IgD-negative memory B cell (primary cell): ENCODE data around the gene C1orf210. TPM values are rescaled to one million over a fixed set of nuclear protein-coding genes. Genes with fewer than 3 reads are reported as not detected.

Experiments
- H3K27ac Mint-ChIP-seq, 3 donors: one replicate each; pipeline ENCODE4 v1.8.0; 2020 to 2022; ENCODE audit warnings: mild to moderate bottlenecking in 3 of 3, mixed read lengths in 3 of 3, moderate library complexity in 1 of 3
- H3K27me3 Mint-ChIP-seq: one replicate; pipeline ENCODE4 v1.8.0; 2021; ENCODE audit warnings: mixed read lengths
- H3K36me3 Mint-ChIP-seq: one replicate; pipeline ENCODE4 v1.8.0; 2020; ENCODE audit warnings: mild to moderate bottlenecking, mixed read lengths
- H3K4me1 Mint-ChIP-seq, 3 donors: one replicate each; pipeline ENCODE4 v1.8.0; 2020 to 2022; ENCODE audit warnings: mixed read lengths in 3 of 3, mild to moderate bottlenecking in 1 of 3
- H3K4me3 Mint-ChIP-seq, 4 donors: one replicate each; pipeline ENCODE4 v1.8.0; 2020 to 2022; ENCODE audit warnings: mild to moderate bottlenecking in 4 of 4, mixed read lengths in 4 of 4, moderate library complexity in 3 of 4
- H3K9me3 Mint-ChIP-seq, 3 donors: one replicate each; pipeline ENCODE4 v1.8.0; 2020 to 2021; ENCODE audit warnings: mixed read lengths in 3 of 3, mild to moderate bottlenecking in 1 of 3
- polyA plus RNA-seq: library from polyadenylated mRNA; unstranded; fragments of 300-500 nt; fragmentation: Illumina TruSeq; gene quantifications from one replicate; pipeline ENCODE4 v1.2.3, GENCODE V29; 2021

C1orf210 gene
- polyA plus RNA-seq, 1 donor from 2014 or later: not detected

DNA sequence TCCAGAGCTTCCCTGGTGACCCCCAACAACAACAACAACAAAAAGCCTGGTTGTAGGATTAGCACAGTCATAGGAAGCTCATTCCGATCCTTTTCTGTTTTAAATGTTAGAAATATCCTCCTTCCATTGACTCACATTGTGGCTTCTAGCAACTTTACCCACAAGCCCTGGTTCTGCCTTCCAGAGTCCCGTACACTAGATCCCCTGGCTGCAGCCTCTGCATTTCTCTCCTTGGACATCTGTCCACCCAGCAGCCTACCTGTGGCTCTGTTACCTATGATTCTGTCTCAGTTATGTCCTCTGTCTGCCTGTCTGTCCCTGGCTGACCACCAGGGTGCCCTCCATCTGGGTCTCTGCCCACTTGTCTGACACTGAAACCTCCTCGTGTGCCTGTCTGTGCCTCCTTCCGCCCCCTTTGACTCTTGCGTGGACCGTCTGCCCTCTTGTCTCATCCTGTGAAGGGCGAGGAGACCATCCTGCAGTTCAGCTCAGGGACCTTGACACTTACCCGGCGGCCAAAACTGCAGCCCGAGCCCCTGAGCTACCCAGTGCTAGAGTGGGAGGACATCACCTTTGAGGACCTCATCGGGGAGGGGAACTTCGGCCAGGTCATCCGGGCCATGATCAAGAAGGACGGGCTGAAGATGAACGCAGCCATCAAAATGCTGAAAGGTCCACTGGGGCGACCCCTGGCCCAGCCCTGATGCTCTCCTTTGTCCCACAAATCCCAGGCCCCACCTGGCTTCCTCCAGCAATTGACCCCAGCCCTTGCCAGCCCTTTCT lies 31.5 kb upstream of the C1orf210 start:
- Mint-ChIP-seq H3K27ac (peak overlapping the region in 1 of 3 donors; percentile 41), H3K4me3 (no peak overlapping the region), H3K9me3 (no peaks in the 10 kb centered on the region), H3K4me1 (peaks cover 0 to 2% (median 0%) of the 10 kb centered on the region in 3 donors), H3K36me3 (peaks cover 1% of the 10 kb centered on the region), H3K27me3 (peaks cover 4% of the 10 kb centered on the region)

DNA sequence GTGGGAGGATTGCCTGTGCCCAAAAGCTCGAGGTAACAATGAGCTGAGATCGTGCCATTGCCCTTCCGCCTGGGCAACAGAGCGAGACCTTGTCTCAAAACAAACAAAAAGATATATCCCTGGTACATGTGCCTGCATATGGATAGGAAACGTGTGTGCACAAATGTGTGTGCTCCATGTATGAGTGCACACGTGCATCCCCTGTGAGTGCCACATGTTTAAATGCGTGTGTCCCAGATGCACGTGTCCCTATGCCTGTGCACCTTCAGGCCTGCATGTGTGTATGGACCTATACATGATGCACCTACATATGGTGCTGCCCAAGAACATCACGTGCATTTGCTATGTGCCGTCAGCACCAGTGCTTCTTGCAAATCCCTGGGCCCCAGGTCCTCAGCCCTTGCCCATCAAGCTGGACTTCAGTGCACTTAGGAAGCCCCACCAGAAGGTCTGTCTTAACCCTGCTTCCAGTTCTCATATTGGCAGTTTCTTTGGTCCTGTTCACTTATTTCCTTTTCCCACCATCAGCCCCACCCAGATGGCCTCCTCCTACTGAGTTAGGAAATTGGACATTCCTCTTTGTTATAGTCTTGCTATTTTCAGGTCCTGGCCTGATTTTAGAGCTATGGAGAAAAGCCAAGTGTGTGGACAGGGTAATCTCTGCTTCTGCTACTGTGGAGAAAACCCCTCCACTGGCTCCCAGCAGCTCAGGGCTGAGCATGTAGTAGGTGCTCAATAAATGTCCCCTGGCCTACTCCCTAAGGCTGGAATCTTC lies 30.8 kb upstream of the C1orf210 start:
- Mint-ChIP-seq H3K9me3 (no peaks in the 10 kb centered on the region), H3K27ac (no peak overlapping the region), H3K4me3 (no peak overlapping the region), H3K36me3 (no peaks in the 10 kb centered on the region), H3K4me1 (peaks cover 0 to 2% (median 0%) of the 10 kb centered on the region in 3 donors), H3K27me3 (peaks cover 4% of the 10 kb centered on the region)

DNA sequence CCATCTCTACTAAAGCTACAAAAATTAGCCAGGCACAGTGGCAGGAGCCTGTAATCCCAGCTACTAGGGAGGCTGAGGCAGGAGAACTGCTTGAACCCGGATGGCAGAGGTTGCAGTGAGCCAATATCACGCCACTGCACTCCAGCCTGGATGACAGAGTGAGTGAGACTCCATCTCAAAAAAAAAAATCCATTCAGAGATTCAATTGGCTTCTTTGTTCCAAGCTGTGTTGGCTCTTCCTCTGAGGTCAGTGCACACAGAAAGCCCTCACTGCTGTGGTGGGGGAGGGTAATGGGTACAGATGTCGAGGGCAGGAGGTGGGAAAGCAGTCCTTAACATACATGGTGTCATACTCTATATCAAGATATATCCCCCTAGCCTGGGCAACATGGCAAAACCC lies 30.1 kb upstream of the C1orf210 start:
- H3K27ac Mint-ChIP-seq: no peak overlapping the region
- no peaks in the 10 kb centered on the region for H3K36me3 Mint-ChIP-seq
- H3K4me3 Mint-ChIP-seq: no peak overlapping the region
- H3K27me3 Mint-ChIP-seq: peaks cover 4% of the 10 kb centered on the region
- H3K4me1 Mint-ChIP-seq: peaks cover 0 to 2% (median 0%) of the 10 kb centered on the region in 3 donors
- H3K9me3 Mint-ChIP-seq: no peaks in the 10 kb centered on the region

DNA sequence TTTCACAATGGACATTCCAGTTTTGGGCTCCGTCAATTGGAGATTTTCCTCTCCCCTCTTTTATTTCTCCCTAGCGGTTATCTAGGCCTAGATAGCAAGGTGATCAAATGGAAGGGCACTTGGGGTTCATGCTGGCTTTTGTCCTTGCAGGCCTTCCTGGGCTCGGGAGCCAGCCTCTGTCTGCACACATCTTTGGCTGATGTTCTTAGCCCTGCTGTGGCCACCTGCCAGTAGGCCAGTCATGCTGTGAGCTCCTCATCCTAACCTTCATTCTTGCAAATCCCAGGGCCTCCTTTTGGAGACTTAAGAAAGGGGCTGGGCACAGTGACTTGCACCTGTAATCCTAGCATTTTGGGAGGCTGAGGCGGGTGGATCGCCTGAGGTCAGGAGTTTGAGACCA lies 28.9 kb upstream of the C1orf210 start:
- no peaks in the 10 kb centered on the region for H3K9me3 Mint-ChIP-seq
- H3K27me3 Mint-ChIP-seq: peaks cover 4% of the 10 kb centered on the region
- no peaks in the 10 kb centered on the region for H3K36me3 Mint-ChIP-seq
- H3K4me3 Mint-ChIP-seq: no peak overlapping the region
- peaks cover 0 to 2% (median 0%) of the 10 kb centered on the region in 3 donors for H3K4me1 Mint-ChIP-seq
- no peak overlapping the region for H3K27ac Mint-ChIP-seq

DNA sequence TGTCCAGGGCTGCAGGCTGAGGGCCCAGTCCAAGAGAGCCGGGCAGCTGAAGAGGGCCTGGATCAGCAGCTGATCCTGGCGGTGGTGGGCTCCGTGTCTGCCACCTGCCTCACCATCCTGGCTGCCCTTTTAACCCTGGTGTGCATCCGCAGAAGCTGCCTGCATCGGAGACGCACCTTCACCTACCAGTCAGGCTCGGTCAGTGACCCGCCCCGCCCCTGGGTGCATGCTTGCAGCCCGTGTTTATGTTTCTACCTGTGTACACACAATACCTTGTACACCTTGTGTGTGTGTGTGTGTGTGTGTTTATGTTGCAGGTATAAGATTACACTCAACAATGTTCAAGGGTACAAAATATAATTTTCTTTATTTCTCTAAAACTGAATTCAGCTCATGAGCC lies 28.4 kb upstream of the C1orf210 start:
- Mint-ChIP-seq H3K4me3 (no peak overlapping the region), H3K27ac (no peak overlapping the region), H3K9me3 (no peaks in the 10 kb centered on the region), H3K36me3 (no peaks in the 10 kb centered on the region), H3K27me3 (peaks cover 4% of the 10 kb centered on the region), H3K4me1 (peaks cover 0 to 2% (median 0%) of the 10 kb centered on the region in 3 donors)

DNA sequence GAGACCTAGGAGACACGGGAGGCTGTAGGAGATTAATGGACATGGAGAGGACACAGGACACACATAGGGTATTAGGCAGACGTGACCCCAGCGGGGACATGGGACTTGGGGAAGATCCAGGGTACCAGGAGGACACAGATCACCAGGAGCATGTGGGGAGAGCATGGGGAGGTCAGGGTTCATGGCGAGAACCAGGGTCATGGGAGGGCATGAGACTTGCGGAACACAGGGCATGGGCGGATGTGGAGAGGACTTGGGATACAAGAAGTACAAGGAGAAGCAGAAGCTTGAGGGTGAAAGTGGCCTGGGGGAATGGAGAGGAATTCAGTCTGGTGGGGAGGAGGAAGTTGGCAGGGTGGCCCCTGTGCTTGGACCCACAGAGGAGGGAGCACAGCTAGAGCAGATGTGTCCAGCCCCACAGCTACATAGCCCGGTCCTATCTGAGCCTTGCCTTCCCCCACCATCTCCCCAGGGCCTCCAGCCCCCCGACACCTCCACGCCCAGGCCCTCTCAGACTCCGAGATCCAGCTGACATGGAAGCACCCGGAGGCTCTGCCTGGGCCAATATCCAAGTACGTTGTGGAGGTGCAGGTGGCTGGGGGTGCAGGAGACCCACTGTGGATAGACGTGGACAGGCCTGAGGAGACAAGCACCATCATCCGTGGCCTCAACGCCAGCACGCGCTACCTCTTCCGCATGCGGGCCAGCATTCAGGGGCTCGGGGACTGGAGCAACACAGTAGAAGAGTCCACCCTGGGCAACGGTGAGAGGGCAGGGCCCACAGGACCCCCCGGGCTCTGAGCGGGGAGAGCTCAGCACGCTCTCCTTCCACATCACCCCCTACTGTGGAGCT lies 27.5 kb upstream of the C1orf210 start:
- H3K27ac Mint-ChIP-seq: no peak overlapping the region
- no peak overlapping the region for H3K4me3 Mint-ChIP-seq
- H3K9me3 Mint-ChIP-seq: no peaks in the 10 kb centered on the region
- no peaks in the 10 kb centered on the region for H3K36me3 Mint-ChIP-seq
- peaks cover 0 to 2% (median 0%) of the 10 kb centered on the region in 3 donors for H3K4me1 Mint-ChIP-seq
- H3K27me3 Mint-ChIP-seq: peaks cover 4% of the 10 kb centered on the region

DNA sequence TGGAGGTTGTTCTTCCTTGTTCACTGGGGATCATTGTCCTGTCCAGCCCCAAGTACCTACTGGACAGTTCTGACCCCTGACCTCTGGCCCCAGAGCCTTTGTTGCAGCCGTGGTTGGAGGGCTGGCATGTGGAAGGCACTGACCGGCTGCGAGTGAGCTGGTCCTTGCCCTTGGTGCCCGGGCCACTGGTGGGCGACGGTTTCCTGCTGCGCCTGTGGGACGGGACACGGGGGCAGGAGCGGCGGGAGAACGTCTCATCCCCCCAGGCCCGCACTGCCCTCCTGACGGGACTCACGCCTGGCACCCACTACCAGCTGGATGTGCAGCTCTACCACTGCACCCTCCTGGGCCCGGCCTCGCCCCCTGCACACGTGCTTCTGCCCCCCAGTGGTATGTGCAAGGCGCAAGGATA lies 26.8 kb upstream of the C1orf210 start:
- no peaks in the 10 kb centered on the region for H3K9me3 Mint-ChIP-seq
- H3K27ac Mint-ChIP-seq: no peak overlapping the region
- no peak overlapping the region for H3K4me3 Mint-ChIP-seq
- no peaks in the 10 kb centered on the region for H3K36me3 Mint-ChIP-seq
- H3K4me1 Mint-ChIP-seq: no peaks in the 10 kb centered on the region
- H3K27me3 Mint-ChIP-seq: peaks cover 4% of the 10 kb centered on the region

DNA sequence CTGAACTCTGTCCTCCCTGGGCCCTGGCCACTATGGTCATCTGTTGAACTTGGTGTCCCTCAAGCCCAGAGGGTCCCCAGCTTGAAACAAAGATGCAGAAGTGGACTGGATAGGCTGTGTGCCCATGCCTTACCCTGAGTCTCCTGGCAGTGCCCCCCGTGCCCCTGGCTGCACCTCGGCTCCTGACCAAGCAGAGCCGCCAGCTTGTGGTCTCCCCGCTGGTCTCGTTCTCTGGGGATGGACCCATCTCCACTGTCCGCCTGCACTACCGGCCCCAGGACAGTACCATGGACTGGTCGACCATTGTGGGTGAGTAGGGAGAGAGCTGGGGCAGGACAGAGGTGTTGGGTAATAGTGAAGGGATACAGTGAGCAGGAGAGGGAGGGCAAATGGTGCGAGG lies 26.1 kb upstream of the C1orf210 start:
- Mint-ChIP-seq H3K4me1 (no peaks in the 10 kb centered on the region), H3K27ac (no peak overlapping the region), H3K4me3 (no peak overlapping the region), H3K9me3 (no peaks in the 10 kb centered on the region), H3K27me3 (peaks cover 5% of the 10 kb centered on the region), H3K36me3 (no peaks in the 10 kb centered on the region)

DNA sequence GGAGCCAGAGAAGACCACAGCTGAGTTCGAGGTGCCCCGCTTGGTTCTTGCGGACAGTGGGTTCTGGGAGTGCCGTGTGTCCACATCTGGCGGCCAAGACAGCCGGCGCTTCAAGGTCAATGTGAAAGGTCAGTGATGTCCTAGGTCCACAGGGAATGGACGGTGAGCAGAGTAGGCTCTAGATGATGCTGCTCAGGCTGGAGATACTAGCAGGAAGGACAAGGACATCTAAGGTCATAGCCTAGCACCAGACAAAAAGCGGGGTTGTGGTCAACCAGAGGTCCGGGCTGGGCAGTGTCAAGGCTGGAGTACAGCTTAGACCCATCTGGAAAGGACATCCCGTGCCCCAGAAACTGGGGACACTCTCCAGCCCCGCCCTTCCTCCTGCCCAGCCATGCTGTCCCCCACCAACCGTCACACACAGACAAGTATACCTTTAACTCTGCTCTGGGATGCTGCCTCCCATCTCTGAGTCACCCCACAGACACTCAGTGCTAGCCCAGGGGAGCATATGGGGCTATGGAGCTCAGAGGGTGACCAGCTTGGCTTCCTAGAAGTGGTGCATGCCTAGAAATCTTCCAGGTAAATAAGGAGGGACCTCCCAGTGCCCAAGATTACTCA lies 24.1 kb upstream of the C1orf210 start:
- no peak overlapping the region for H3K27ac Mint-ChIP-seq
- no peak overlapping the region for H3K4me3 Mint-ChIP-seq

DNA sequence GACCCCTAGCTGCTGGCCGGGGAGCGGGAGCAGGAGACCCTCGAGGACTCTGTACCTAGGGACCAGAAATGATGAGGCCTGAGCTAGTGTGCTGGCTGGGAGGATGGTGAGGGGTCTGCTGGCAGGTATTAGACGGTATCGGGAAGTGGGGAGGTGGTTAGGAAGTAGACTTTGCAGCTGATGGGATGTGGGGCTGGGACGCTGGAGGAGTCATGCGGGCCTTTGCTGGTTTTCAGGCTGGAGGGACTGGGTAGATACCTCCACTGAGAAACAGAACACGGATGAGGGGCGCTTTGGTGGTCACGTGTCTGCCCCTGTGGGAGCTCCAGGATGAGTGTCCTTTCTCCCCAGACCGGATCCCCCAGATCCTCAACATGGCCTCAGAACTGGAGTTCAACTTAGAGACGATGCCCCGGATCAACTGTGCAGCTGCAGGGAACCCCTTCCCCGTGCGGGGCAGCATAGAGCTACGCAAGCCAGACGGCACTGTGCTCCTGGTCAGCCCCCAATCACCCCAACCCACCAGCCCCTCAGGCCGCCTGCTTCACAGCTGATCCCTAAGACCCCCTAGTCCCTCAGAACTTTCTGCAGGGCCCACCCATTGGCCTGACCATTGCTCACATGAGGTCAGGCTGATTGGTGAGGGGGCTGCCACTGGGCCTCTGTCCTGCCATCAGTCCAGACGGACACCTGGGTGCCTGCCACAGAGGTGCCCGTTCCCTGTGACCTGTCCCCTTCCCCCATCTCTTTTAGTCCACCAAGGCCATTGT lies 23.4 kb upstream of the C1orf210 start:
- no peak overlapping the region for H3K27ac Mint-ChIP-seq
- H3K36me3 Mint-ChIP-seq: no peaks in the 10 kb centered on the region
- peaks cover 0 to 2% (median 0%) of the 10 kb centered on the region in 3 donors for H3K4me1 Mint-ChIP-seq
- H3K4me3 Mint-ChIP-seq: peak overlapping the region in 1 of 4 donors; percentile 8
- peaks cover 17% of the 10 kb centered on the region for H3K27me3 Mint-ChIP-seq
- no peaks in the 10 kb centered on the region for H3K9me3 Mint-ChIP-seq

More for the DNA sequence above, 24.1 kb upstream of the C1orf210 start:
- H3K9me3 Mint-ChIP-seq: no peaks in the 10 kb centered on the region
- H3K4me1 Mint-ChIP-seq: peaks cover 0 to 2% (median 0%) of the 10 kb centered on the region in 3 donors
- H3K36me3 Mint-ChIP-seq: no peaks in the 10 kb centered on the region
- peaks cover 15% of the 10 kb centered on the region for H3K27me3 Mint-ChIP-seq

DNA sequence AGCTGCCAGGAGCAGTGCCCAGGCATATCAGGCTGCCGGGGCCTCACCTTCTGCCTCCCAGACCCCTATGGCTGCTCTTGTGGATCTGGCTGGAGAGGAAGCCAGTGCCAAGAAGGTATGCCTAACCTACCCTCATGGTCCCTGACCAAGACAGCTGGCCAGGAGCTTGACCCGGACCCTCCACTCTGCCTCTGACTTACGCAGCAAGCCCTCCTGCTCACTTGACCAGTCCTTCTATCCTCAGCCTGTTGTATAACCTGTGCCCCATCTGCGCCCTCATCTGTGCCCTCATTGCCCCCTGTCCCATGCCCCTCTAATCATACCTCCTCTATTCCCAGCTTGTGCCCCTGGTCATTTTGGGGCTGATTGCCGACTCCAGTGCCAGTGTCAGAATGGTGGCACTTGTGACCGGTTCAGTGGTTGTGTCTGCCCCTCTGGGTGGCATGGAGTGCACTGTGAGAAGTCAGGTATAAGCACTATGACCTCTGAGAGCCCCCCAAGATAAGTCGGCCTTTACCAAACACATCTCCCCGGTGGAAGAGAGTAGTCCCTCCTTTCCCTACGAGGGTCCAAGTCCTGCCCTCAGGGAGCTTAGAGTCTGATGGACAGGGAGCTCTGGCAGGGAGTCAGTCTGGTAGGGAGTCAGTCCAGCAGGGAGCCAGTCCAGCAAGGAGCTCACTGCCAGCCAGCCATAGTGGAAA lies 22.2 kb upstream of the C1orf210 start:
- Mint-ChIP-seq H3K36me3 (no peaks in the 10 kb centered on the region), H3K27ac (peak overlapping the region in 1 of 3 donors; percentile 62), H3K4me3 (no peak overlapping the region)

DNA sequence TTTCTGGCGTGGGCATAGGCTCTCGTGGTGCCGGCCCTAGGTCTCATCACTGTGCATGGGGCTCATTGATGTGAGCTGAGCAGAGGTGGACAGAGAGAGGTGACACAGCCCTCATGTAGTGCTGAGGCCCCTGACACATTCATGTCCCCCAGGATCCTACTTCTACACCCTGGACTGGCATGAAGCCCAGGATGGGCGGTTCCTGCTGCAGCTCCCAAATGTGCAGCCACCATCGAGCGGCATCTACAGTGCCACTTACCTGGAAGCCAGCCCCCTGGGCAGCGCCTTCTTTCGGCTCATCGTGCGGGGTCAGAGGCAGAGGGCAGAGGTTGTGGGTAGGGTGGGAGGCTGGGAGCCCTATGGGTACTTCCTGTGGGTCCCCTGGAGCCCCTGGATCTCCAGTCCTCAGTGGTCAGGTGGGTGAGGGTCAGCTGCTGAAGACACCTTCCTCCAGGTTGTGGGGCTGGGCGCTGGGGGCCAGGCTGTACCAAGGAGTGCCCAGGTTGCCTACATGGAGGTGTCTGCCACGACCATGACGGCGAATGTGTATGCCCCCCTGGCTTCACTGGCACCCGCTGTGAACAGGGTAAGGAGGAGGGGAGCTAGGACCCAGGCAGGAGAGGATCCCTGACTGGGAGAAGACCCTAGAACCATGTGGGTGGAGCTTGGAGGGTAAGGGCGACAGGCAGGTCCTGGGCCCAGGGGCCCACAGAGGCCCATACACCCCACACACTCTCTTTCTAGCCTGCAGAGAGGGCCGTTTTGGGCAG lies 21.5 kb upstream of the C1orf210 start:
- no peaks in the 10 kb centered on the region for H3K36me3 Mint-ChIP-seq
- peaks cover 21% of the 10 kb centered on the region for H3K27me3 Mint-ChIP-seq
- no peaks in the 10 kb centered on the region for H3K9me3 Mint-ChIP-seq
- peak overlapping the region in 1 of 3 donors; percentile 62 for H3K27ac Mint-ChIP-seq
- peaks cover 0 to 2% (median 0%) of the 10 kb centered on the region in 3 donors for H3K4me1 Mint-ChIP-seq
- H3K4me3 Mint-ChIP-seq: no peak overlapping the region

More for the DNA sequence above, 22.2 kb upstream of the C1orf210 start:
- Mint-ChIP-seq H3K4me1 (peaks cover 0 to 2% (median 0%) of the 10 kb centered on the region in 3 donors), H3K27me3 (peaks cover 18% of the 10 kb centered on the region), H3K9me3 (no peaks in the 10 kb centered on the region)
